ENCODE data around the gene HOXD1. TPM values are rescaled to one million over a fixed set of nuclear protein-coding genes. Genes with fewer than 3 reads are reported as not detected.

HOXD1 gene
- total RNA-seq, 1 donor from 2014 or later, result 15.7 TPM

DNA sequence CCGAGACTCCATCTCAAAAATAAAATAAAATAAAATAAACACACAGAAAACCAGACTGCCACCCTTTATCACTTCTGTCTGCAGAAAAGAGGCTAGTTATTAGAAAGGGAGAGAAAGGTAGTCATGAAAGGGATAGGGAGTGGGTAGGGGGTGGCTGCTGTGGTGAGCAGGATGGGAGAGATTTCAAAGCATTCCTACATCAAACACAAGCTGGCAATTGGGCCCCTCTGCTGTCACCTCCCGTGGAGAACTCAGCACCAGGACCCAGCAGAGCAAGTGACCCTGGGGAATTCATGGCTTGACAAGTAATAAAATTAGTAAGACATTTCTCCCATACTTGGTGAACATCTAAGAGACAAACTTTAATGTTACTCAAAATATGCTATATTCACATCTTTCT, 3.7 kb upstream of the HOXD1 start:
- no peak for DNase-seq (ENCODE audit: low read depth)

DNA sequence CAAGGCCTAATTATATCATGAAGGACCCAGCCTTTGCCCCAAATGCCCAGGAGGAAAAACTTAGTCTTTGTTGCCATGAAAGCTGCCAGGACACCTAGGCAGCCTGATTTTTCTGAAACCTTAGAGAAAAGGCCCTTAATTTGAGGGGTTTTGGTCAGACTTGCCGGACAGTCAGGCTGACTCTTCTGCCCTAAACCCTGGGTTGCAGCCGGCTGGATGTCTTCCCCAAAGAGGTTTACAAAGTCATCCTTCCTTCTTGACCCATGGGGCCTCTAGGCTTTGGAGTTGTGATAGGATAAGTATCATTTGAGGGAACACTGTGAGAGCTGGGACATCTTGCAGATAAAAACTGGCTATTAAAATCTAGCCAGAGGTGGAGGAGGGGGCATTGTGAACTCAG, 2.4 kb upstream of the HOXD1 start:
- DNase-seq (ENCODE audit: low read depth), result no peak

DNA sequence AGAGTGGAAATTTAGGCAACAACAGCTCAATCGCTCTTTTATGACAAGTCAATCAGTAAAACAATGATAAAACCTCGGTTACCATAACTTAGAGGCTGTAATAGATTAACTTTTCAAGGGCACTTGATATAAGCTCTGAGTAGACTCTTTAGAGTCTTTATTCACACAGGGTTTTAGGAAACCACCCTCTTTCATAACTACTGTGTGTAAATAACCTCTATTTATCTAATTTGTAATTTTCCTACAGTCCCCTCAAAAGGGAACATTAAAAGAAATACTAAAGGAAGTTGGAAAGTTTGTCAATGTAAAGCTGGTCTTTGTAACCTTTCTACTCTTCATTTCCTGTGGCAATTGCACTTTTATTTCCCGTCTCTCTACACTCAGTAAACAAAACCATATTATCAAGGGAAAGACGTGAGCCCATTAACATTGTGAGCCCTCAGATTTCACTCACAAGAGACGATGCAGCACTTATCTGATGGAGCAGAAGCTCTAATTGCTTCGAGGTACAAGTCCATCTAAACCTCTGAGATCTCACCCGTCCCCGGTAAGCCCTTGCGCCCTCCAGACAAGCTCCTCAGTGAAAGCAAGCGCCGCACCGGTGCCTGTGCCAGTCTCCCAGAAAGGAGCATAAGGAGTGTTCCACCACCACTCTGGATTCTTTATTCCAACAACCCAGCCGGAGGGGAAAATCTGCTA, 1.1 kb upstream of the HOXD1 start:
- DNase-seq (ENCODE audit: low read depth), result no peak

DNA sequence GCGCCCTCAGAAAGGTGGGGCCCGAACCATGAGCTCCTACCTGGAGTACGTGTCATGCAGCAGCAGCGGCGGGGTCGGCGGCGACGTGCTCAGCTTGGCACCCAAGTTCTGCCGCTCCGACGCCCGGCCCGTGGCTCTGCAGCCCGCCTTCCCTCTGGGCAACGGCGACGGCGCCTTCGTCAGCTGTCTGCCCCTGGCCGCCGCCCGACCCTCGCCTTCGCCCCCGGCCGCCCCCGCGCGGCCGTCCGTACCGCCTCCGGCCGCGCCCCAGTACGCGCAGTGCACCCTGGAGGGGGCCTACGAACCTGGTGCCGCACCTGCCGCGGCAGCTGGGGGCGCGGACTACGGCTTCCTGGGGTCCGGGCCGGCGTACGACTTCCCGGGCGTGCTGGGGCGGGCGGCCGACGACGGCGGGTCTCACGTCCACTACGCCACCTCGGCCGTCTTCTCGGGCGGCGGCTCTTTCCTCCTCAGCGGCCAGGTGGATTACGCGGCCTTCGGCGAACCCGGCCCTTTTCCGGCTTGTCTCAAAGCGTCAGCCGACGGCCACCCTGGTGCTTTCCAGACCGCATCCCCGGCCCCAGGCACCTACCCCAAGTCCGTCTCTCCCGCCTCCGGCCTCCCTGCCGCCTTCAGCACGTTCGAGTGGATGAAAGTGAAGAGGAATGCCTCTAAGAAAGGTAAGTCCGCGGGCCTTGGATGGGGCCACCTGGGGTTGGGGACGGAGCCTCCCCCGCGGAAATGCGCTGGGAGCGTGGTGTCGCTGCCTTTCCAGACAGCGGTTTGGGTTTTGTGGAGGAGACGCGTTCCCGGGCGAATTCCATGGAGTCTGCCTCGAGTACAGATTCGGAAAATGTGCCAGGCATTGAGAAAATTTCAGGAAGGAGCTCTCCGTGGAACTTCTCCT, 559 bp downstream of the HOXD1 start:
- no peak for DNase-seq (ENCODE audit: low read depth)

DNA sequence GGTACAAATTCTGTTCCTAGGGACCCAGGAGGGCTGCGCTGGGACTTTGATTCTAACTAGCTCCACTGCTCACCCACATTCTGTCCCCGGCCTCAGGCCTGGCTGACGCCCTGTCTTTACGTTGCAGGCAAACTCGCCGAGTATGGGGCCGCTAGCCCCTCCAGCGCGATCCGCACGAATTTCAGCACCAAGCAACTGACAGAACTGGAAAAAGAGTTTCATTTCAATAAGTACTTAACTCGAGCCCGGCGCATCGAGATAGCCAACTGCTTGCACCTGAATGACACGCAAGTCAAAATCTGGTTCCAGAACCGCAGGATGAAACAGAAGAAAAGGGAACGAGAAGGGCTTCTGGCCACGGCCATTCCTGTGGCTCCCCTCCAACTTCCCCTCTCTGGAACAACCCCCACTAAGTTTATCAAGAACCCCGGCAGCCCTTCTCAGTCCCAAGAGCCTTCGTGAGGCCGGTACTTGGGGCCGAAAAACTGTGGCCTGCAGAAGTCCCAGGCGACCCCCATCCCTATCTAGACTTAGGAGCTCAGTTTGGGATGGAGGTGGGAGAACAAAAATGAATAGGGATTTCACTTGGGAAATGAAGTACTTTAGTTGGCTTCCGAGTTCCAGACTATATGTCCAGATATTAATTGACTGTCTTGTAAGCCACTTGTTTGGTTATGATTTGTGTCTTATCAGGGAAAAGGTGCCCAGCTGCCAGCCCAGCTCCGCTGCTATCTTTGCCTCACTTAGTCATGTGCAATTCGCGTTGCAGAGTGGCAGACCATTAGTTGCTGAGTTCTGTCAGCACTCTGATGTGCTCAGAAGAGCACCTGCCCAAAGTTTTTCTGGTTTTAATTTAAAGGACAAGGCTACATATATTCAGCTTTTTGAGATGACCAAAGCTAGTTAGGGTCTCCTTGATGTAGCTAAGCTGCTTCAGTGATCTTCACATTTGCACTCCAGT, 1.5 kb downstream of the HOXD1 start:
- DNase-seq (ENCODE audit: low read depth), result no peak

DNA sequence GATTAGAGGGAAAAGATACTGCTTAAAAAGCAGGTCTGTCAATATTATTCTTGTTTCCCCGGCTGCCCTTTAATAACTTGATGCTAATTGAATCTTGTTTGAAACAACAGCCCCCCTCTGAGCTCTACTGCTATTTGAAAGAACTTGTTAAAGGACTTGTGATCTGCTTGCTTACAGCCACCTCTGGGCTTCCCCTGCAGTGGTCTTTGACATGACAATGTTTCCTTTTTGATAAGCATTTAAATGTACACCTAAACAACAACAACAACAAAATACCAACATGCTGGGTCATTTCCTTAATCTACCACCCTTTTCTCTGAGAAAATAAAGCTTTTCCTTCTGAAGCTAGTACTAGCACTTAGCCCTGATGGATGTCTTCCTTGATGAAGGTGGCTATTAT, 3.9 kb downstream of the HOXD1 start:
- DNase-seq (ENCODE audit: low read depth), result no peak

DNA sequence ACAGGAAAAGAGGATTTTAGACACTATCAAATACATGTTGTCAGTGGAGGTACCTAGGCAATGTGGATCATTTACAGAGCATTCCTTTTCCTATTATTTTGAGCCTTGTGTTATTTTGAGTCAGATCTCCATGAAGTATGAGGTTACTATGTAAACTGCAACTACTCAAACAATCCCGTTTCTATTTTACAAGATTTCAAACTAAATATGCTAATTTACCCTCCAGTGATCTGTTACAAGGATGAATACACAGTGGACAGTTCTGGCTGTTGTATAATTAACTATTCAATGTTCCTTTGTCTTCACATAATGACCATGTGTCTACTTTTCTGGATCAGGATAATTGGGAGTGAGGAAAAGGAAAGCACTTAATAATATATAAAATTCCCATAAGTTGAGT, 4.6 kb downstream of the HOXD1 start:
- peak; percentile 86 for DNase-seq (ENCODE audit: low read depth)

DNA sequence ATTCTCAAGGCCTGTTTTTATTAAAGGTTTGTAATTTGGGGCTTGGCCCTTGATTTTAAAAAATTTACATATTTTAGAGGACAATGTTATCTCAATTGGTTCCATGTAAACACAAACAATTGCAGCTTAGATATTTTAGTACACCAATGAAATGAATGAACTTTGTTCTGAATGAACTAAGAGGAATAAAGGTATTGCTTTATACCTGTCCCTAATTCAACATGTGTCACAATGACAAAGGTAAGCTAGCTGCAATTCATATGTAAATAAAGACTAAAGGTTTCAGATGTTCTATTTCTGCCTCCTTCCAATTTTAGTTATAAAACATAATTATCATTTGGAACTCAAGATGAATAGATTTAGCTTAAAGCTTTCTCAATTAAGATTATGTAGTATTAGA, 11.4 kb downstream of the HOXD1 start:
- DNase-seq (ENCODE audit: low read depth), result no peak

DNA sequence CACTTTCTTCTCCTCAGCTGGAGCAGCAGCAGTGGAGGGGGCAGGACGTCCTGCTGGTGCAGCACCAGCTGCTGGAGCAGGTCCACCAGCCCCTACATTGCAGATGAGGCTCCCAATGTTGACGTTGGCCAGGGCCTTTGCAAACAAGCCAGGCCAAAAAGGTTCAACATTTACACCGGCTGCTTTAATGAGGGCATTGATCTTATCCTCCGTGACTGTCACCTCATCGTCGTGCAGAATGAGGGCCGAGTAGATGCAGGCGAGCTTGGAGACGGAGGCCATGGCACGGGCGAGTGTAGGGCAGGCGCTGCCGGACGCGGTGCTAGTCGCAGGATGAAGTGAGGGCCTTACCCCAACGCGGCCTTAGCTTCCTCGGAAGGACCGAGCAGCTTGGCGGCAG, 12.5 kb downstream of the HOXD1 start:
- no peak for DNase-seq (ENCODE audit: low read depth)

DNA sequence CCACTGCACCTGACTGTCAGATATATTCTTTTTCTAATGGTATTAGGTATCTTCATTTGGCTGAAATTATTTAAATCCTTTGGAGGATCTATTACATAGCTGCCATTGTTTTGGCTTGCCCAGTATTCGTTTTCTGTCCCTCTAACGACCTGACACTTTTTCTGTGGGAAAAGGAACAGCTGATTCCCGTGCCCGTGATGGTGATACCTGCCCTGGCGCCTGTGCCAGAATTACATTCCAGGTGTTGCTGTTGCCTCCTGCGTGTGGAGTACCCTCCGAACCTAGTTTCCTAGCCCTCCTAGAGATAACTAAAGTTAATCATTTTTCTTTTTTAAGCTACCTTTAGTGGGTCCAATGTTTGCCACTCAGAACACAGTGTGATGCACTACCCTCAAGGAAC, 14.0 kb downstream of the HOXD1 start:
- no peak for DNase-seq (ENCODE audit: low read depth)

DNA sequence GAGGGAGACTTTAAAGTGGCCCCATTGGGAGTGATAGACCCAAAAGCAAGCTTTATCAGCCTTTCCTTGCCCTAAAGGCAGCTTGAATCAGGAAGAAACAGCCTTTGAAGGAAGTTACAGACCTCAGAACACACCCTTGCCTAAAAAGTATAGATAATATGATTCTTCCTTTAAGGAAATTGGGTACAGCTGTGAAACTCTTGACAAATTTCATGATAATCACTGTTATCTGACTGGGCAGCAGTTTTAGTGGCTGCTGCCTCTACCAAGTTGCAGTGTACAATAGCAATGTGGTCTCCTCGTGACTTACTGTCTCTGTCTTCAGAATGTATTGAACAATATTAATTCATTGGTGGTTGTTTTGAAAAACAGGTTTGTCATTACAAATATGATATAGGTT, 16.7 kb downstream of the HOXD1 start:
- no peak for DNase-seq (ENCODE audit: low read depth)

DNA sequence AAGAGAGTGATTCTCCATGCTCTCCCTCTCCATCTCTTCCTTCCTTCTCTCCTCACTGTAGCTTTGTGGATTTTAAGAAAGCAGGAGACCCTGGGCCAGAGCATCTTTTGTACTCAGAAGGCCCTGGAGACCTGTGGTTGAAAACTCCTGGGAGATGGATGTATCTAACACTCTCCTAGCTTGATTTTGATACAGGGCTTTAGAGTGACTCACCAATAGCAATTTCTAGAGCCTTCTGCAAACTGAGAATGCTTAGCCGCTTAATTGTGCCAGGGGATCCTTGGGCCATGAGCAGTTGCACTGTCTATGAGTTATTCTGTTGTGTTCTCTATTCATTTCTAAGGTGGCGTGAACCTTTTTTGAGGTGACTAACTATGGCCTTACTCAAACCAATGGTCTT, 17.7 kb downstream of the HOXD1 start:
- no peak for DNase-seq (ENCODE audit: low read depth)

DNA sequence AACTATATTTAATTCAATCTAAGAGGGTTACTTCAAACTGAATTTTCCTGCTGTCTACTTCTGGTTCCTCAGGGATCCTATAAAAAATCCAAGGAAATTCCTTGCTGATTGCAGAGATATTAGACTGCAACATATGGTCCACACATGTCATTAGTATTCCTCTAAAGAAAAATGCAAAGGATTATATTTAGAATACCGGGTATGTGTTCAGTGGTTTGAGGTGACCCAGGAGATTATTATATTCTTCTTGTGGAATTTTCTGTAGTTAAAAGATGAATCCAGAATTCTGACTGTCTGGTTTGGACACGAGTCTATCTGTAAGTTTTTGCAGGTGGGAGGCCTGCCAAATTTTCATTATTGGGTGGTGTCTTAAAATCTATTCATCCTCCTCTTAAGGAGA, 18.2 kb downstream of the HOXD1 start:
- DNase-seq (ENCODE audit: low read depth), result no peak

DNA sequence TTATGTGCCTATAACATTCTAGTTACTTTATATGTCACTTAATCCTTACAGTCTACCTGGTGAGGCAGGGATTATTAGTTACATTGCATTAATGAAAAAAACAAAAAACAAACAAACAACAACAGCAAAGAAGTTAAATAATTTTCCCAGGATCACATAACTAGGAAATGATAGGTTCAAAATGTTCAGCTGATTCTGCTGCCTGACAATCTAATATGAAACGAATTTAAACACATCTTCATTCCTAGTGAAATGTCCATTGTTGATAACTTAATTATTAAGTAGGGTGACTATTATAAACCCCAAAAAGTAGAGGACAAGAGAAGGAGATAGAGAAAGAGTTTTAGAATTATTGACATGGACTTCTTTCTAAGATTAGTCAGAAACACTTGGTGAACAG, 22.6 kb downstream of the HOXD1 start:
- DNase-seq (ENCODE audit: low read depth), result no peak

DNA sequence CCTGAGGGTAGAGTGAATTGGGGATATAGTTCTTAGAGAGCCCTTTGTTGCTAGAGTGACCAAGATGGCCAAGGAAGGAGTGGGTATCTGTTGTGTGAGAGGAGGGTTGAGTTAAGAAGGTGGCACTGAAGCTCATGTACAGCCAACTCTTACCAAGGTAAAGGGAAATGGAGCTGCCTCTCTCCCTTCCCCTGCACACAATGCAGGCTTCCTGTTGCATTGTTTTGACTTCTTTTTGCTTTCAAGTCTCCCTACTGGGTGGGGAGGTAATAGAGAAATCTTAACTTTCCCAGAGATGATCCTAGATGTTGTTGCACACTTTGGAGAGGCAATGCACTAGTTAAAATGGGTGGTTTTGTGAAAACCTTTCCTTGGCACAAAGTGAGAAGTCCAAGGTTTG, 23.8 kb downstream of the HOXD1 start:
- DNase-seq (ENCODE audit: low read depth), result no peak

DNA sequence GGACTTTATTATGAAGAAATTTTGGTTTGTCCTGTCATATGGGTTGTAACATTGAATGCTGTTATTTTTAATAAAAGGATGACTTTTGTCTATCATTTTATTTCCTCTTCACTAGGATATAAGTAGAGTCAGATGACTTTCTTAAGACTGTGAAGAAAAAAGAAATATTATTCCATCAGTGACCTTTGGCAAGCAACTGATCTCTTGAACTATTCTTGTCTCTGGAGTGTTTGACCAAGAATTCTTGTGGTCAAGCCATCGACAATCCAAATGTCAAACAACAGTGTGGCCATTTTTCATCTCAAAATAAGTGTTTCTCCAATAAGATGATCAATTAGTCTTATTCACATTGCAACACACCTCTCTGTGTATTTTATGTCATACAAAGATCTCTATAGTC, 24.9 kb downstream of the HOXD1 start:
- DNase-seq (ENCODE audit: low read depth), result no peak

DNA sequence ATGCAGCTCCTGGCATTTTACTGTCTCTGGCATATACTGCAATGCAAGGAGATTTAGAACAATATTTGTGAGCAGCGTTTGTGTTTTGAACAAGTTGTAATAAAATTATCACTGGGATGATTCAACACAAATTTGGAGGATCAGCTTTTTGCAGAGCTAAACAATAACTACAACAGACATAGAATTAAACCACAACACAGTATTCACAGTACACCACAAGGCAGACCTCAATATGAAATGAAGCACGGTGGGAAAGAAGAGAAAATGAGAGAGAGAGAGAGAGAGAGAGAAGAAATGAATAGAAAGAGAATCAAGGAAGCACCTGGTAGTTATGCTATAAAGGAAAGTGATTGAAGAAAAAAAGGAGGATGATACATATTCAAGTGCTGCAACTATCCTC, 39.4 kb downstream of the HOXD1 start:
- DNase-seq (ENCODE audit: low read depth), result no peak

DNA sequence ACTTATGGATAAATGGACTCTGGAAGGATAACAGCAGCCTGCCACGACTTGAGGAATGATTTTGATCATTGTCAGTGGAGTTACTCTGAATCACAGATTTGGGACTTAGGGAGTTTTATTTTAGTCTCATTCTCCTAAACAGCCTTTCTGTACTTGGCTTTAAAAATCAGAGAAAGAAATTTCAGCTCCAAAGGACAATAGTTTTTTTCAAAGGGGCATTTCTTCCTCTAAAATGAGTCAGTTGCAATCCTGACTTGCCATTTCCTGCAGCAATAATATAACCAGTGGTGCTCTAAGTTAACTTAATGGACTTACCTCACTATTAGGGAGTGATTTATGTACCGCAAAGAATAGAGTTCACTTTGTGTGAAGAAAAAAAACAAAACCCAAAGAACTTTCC, 45.7 kb downstream of the HOXD1 start:
- DNase-seq (ENCODE audit: low read depth), result peak; percentile 89

DNA sequence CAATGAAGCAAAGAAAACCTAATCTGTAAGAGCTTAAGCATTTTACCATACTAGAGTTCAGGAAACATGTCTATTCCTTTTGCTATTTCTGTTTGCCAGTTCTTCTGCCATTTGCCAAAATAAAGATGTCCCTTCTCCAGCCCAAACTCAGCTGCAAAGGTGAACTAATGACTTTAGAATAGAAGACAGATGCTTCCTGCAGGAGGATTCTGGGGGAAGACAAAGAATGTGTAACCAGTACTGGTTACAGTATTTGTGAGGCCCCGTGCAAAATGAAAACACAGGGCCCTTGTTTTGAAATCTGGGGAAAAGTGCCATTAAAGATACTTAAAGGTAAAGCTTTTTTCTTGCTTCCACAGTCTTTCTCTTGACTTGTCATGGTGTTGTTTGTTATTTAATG, 46.5 kb downstream of the HOXD1 start:
- no peak for DNase-seq (ENCODE audit: low read depth)

DNA sequence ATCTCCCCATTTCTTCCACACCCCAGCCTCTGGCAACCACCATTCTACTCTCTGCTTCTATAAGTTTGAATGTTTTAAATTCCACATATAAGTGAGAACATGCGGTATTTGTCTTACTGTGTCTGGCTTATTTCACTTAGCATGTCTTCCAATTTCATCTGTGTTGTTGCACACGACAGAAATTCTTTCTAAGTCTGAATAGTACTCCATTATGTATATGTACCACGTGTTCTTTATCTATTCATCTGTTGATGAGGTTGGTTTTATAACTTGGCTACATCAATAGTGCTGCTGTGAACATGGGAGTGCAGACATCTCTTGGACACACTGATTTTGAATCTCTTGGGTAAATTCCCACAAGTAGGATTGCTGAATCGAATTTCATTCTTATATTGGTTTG, 49.0 kb downstream of the HOXD1 start:
- no peak for DNase-seq (ENCODE audit: low read depth)

DNA sequence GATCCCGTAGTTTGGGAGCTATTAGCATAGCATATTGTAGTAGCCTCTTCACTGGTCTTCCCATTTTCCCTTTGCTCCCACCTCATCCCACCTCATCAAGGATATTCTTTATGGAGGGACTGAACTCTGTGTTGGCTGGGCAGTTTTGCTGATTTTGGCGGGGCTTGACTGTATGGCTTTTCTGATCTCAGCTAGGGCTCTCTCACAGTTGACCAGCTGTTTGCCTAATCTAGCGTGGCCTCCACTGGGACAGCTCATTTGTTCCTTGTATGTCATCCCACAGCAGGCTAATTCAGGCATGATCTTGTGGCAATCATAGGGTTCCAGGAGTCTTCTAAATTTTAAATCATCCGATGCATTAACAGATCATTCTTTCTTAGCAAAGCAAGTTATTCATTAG, 50.6 kb downstream of the HOXD1 start:
- DNase-seq (ENCODE audit: low read depth), result peak; percentile 6

DNA sequence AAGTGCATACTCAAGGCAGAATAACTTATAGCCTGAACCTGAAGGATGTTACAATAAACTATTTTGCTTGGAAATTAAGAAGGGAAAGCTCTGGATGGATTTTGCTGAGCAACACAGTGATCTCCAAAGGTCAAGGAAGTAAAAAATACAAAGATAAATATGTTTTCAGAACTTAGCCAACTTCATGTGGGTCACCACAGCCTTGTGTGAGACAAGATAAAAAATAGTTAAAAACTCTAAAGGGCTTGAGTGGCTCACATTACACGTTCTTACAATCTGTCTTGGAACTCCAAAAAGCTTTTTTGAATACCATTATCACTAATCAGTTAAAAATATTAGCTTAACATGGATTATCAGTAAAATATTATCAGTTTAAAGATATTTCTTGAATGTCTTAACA, 51.8 kb downstream of the HOXD1 start:
- DNase-seq (ENCODE audit: low read depth), result no peak
